ENCODE data around the gene MCF2L2.
A peak's percentile ranks its signal among the peaks of the same experiment; 100 is the strongest.

The MCF2L2 gene

GRCh38 chr3:183270344-183270743 lies 158.1 kb downstream of the MCF2L2 start:
- no peak for DNase-seq (ENCODE audit: low read depth in 3 of 3, low spot score in 1 of 3)

- DNase-seq (ENCODE audit: low read depth in 3 of 3, low spot score in 1 of 3): no peak
Observed at GRCh38 chr3:183269345-183269744, 159.1 kb downstream of the MCF2L2 start.

GRCh38 chr3:183268366-183268765 lies 160.1 kb downstream of the MCF2L2 start:
- DNase-seq (ENCODE audit: low read depth in 3 of 3, low spot score in 1 of 3): no peak

GRCh38 chr3:183267140-183267539 lies 161.3 kb downstream of the MCF2L2 start:
- no peak for DNase-seq (ENCODE audit: low read depth in 3 of 3, low spot score in 1 of 3)

- DNase-seq (ENCODE audit: low read depth in 3 of 3, low spot score in 1 of 3): no peak
Observed at GRCh38 chr3:183266454-183266853, 162.0 kb downstream of the MCF2L2 start.

GRCh38 chr3:183265834-183266417 lies 162.5 kb downstream of the MCF2L2 start:
- no peak for DNase-seq (ENCODE audit: low read depth in 3 of 3, low spot score in 1 of 3)

- DNase-seq (ENCODE audit: low read depth in 3 of 3, low spot score in 1 of 3): no peak
Observed at GRCh38 chr3:183265157-183265642, 163.2 kb downstream of the MCF2L2 start.

GRCh38 chr3:183264268-183264667 lies 164.2 kb downstream of the MCF2L2 start:
- DNase-seq (ENCODE audit: low read depth in 3 of 3, low spot score in 1 of 3): no peak

- DNase-seq (ENCODE audit: low read depth in 3 of 3, low spot score in 1 of 3): no peak
Observed at GRCh38 chr3:183262875-183263378, 165.5 kb downstream of the MCF2L2 start.

- no peak for DNase-seq (ENCODE audit: low read depth in 3 of 3, low spot score in 1 of 3)
Observed at GRCh38 chr3:183261151-183261724, 167.2 kb downstream of the MCF2L2 start.

GRCh38 chr3:183260167-183260904 lies 168.1 kb downstream of the MCF2L2 start:
- DNase-seq (ENCODE audit: low read depth in 3 of 3, low spot score in 1 of 3): no peak

- no peak for DNase-seq (ENCODE audit: low read depth in 3 of 3, low spot score in 1 of 3)
Observed at GRCh38 chr3:183259621-183260020, 168.8 kb downstream of the MCF2L2 start.

GRCh38 chr3:183259087-183259486 lies 169.3 kb downstream of the MCF2L2 start:
- DNase-seq (ENCODE audit: low read depth in 3 of 3, low spot score in 1 of 3): no peak

- DNase-seq (ENCODE audit: low read depth in 3 of 3, low spot score in 1 of 3): no peak
Observed at GRCh38 chr3:183255348-183255730, 173.1 kb downstream of the MCF2L2 start.

- no peak for DNase-seq (ENCODE audit: low read depth in 3 of 3, low spot score in 1 of 3)
Observed at GRCh38 chr3:183254487-183255347, 173.7 kb downstream of the MCF2L2 start.

- DNase-seq (ENCODE audit: low read depth in 3 of 3, low spot score in 1 of 3): peak in 1 of 3 donors; percentile 16
Observed at GRCh38 chr3:183253528-183254486, 174.6 kb downstream of the MCF2L2 start.

GRCh38 chr3:183252973-183253527 lies 175.4 kb downstream of the MCF2L2 start, which contains the start of gene B3GNT5:
B3GNT5 (plus strand) TSS chr3:183253253; CDS start chr3:183269799, 16,546 bp downstream.
- peak in 1 of 3 donors; percentile 27 for DNase-seq (ENCODE audit: low read depth in 3 of 3, low spot score in 1 of 3)

GRCh38 chr3:183252118-183252782 lies 176.2 kb downstream of the MCF2L2 start:
- DNase-seq (ENCODE audit: low read depth in 3 of 3, low spot score in 1 of 3): no peak
